GM10248 (cell line): ENCODE measurements around the gene HOXC13.

Experiments
- CTCF ChIA-PET: fragments of 300-600 bp; sonication (Branson Sonifier 250); formaldehyde crosslinking; extraction: SDS; loops from one replicate; lab custom pipeline; 2021; ENCODE audit warnings: antibody characterized with exemption; lab: Yijun Ruan, JAX
- POLR2A ChIA-PET: fragments of 350-650 bp; sonication (Branson Sonifier 250); formaldehyde crosslinking; extraction: SDS; loops from one replicate; lab custom pipeline; 2020; ENCODE audit warnings: antibody characterized with exemption; lab: Yijun Ruan, JAX
- DNase-seq: peaks from one replicate; pipeline ENCODE4 v3.0.0; 2012; ENCODE audit errors: extremely low spot score
- CTCF ChIP-seq: IDR thresholded peaks from 2 replicates; pipeline ENCODE4 v1.5.1; 2012; ENCODE audit warnings: mild to moderate bottlenecking, low read depth; ENCODE audit errors: extremely low read depth, missing control alignments, control extremely low read depth

HOXC13 gene

GRCh38 chr12:53954694-53955035 lies 16.0 kb downstream of the HOXC13 start, which contains the start of gene HOXC12:
TSS of gene HOXC12 (plus strand) at chr12:53954903. CDS start at chr12:53954930, 27 bp downstream.
- ChIA-PET CTCF (interaction anchor here (1.1 to 1.5 kb wide), 3 partner anchors 10 to 30 kb away, joined by 3 to 4 read pairs (median 3); partner anchors contain the start of gene HOXC10), POLR2A (interaction anchor here (0.6 kb wide), 1 partner anchor 99 kb away, joined by 5 read pairs; the partner anchor contains the start of gene HOXC4)
- no peak for DNase-seq
- no peak for TF ChIP-seq CTCF

- no peak for TF ChIP-seq CTCF
- CTCF ChIA-PET: interaction anchor here (1.1 to 1.3 kb wide), 3 partner anchors 12 to 30 kb away, joined by 3 to 4 read pairs (median 3); partner anchors contain the start of gene HOXC10
- POLR2A ChIA-PET: no interaction called here
These were observed 16.6 kb downstream of the HOXC13 start for GRCh38 chr12:53955036-53955775.

GRCh38 chr12:53955776-53956250 lies 17.2 kb downstream of the HOXC13 start:
- ChIA-PET CTCF (interaction anchor here (1.1 kb wide), 1 partner anchor 29 kb away, joined by 3 read pairs; the partner anchor contains the start of gene HOXC10), POLR2A (no interaction called here)
- TF ChIP-seq CTCF: no peak
- DNase-seq: no peak

More at GRCh38 chr12:53955036-53955775, 16.6 kb downstream of the HOXC13 start:
- DNase-seq: no peak

GRCh38 chr12:53956251-53956887 lies 17.7 kb downstream of the HOXC13 start:
- no peak for TF ChIP-seq CTCF
- POLR2A ChIA-PET: no interaction called here
- CTCF ChIA-PET: interaction anchor here (1.1 kb wide), 1 partner anchor 29 kb away, joined by 3 read pairs; the partner anchor contains the start of gene HOXC10
- no peak for DNase-seq

GRCh38 chr12:53956914-53957536 lies 18.4 kb downstream of the HOXC13 start:
- no peak for DNase-seq
- TF ChIP-seq CTCF: no peak
- POLR2A ChIA-PET: no interaction called here
- CTCF ChIA-PET: no interaction called here

- CTCF ChIA-PET: interaction anchor here (0.9 to 1.9 kb wide), 3 partner anchors 16 to 74 kb away, joined by 3 to 7 read pairs (median 4); no protein-coding TSS in a partner anchor
- no peak for TF ChIP-seq CTCF
- no peak for DNase-seq
- POLR2A ChIA-PET: no interaction called here
These were observed 19.5 kb downstream of the HOXC13 start for GRCh38 chr12:53958128-53958527.
